Lower leg skin (tissue), 4 donors: ENCODE measurements around the gene EMC9. TPM values are rescaled to one million over a fixed set of nuclear protein-coding genes. Genes with fewer than 3 reads are reported as not detected.

Experiments used
- DNase-seq, 2 donors: peaks; one replicate each; pipeline ENCODE4 v3.0.0-alpha.2; 2019; ENCODE audit warnings: low spot score in 2 of 2
- H3K4me3 ChIP-seq: fragments of 200-600 bp; sonication (generic); 2 replicates; pipeline ENCODE4 v1.5.1; 2017; ENCODE audit warnings: mild to moderate bottlenecking, low read depth; ENCODE audit not compliant: poor library complexity, severe bottlenecking
- CTCF ChIP-seq, 3 donors: fragments of 450-650 bp; IDR thresholded peaks; one replicate each; pipeline ENCODE4 v1.5.1; 2016; ENCODE audit warnings: antibody characterized with exemption in 3 of 3, mild to moderate bottlenecking in 3 of 3, moderate library complexity in 2 of 3
- POLR2A ChIP-seq, 2 donors: fragments of 450-650 bp; IDR thresholded peaks; one replicate each; pipeline ENCODE4 v1.6.1; 2016 to 2017; ENCODE audit warnings: antibody characterized with exemption in 2 of 2, mild to moderate bottlenecking in 1 of 2, moderate library complexity in 1 of 2
- WGBS, 2 donors: methylation state at CpG; one replicate each; pipeline ENCODE4 v1.1.5; 2018; 5-methylcytosine and 5-hydroxymethylcytosine counted together
- intact Hi-C: fragments of 100-400 bp; cut with DNase I; formaldehyde crosslinking; loops from one replicate; pipeline ENCODE4 v1.15.0; 2023; ENCODE audit warnings: low total_unique reads
- microRNA-seq, 2 donors: library from miRNA; unstranded; fragments of <30 nt; microRNA quantifications; one replicate each; pipeline ENCODE4, GENCODE V29; 2016; ENCODE audit warnings: borderline replicate concordance in 2 of 2, borderline number of aligned reads in 1 of 2
- total RNA-seq, 4 donors: library from RNA; depleted of rRNA; stranded (reverse); fragments of >200 nt; gene quantifications; one replicate each; pipeline ENCODE4 v1.1.0, GENCODE V29; 2016

EMC9 gene
- total RNA-seq, 4 donors from 2014 or later = 13.3 to 21.8 (median 20.6) TPM

DNA sequence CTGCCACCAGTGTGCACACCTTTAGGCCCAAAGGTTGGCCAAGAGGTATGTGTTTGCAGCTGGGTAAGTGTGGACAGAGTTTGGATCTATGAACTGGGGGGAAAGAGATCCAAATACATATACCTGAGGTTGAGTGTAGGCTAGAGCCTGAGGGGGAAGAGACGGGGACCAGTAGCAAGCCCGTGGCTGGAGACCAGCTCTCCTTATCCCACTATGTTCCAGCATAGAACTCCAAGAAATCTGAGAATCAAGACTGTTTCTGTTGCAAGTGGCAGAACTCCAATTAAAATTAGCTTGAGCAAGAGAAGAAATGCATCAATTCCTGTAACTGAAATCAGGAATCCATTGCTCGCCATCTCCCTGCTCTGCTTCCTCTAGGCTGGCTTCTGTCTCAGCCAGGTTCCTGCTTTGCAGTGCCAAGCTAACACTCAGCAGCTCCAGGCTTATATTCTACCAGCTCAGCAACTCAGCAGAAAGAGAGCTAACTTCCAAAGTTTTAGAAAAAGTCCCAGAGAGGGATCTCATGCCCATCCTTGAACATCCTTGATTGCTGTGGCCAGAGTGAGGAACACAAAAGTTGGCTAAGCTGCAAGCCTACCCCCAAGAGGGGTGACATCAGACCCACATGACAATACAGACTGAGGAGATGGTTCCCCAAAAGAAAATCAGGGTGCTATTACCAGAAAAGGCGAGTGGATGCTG is 48.7 kb downstream of the EMC9 start:
- intact Hi-C loops = loop anchor here (10.0 kb wide), 1 partner anchor 78 kb away; no protein-coding TSS in a partner anchor
- TF ChIP-seq CTCF (IDR thresholded peaks at IDR 0.05) = no peak
- no peak for TF ChIP-seq POLR2A (IDR thresholded peaks at IDR 0.05)
- no peak overlapping the region for H3K4me3 ChIP-seq
- no peak for DNase-seq
- 70 to 81% methylated on average over 4 of the region's 4 CpGs for WGBS, 2 donors

DNA sequence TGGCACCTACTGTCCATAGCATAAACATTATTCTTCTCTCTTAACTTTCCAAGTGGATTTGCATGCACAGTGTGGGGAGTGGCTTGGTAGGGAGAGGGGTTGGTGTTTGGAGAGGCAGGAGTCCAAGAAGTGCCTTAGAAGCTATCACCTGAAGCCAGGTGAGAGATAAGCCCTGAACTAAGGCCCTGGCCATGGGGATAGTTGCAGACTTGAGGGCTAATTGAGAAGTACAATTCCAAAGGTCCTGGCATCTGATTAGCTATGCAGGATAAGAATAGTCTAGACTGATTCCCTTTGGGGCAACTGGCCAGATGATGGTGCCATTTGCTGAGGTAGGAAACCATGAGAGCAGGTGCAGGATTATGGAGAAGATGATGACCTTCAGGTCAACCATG is 49.3 kb downstream of the EMC9 start:
- intact Hi-C loops = loop anchor here (10.0 kb wide), 1 partner anchor 77 kb away; no protein-coding TSS in a partner anchor
- DNase-seq = no peak
- TF ChIP-seq CTCF (IDR thresholded peaks at IDR 0.05) (no peak), POLR2A (IDR thresholded peaks at IDR 0.05) (no peak)
- no peak overlapping the region for H3K4me3 ChIP-seq

DNA sequence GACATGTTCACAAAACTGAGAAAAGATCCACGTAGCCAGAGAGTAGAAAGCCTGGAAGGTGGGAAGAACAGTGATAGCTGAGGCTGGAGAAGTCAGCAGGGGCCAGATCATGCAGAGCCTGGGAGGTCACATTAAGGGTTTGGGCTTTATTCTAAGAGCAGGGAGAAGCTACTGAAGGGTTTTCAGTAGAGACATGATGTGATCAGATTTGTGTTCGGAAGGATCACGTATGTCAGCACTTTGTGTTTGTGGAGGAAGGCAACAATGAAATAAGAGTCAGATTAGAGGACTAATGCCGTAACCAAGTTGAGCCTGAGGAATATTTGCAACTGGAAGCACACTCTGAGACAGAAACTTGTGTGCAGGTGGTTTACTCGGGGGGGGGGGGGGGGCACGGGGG is 51.5 kb downstream of the EMC9 start:
- WGBS, 2 donors = 84 to 90% methylated on average over 6 of the region's 6 CpGs
- intact Hi-C loops = loop anchor here (10.0 kb wide), 1 partner anchor 75 kb away; no protein-coding TSS in a partner anchor
- TF ChIP-seq POLR2A (IDR thresholded peaks at IDR 0.05) (no peak), CTCF (IDR thresholded peaks at IDR 0.05) (no peak)
- no peak overlapping the region for H3K4me3 ChIP-seq
- DNase-seq = no peak

Small RNA genes lying within 50 kb of the gene (microRNA-seq; reads per million reads assigned to microRNA genes)
- gene MIR7703 = 0 reads per million in 2 donors

Other genes starting within 250 kb of the EMC9 start
- gene DHRS4, start 187.8 kb downstream of the EMC9 start, total RNA-seq = 10 to 100 TPM; 29.9 to 54.0 (median 38.9) TPM
- 10 to 100 TPM; 15.8 to 40.4 (median 23.3) TPM for gene DHRS4L2, start 152.7 kb downstream of the EMC9 start, total RNA-seq
- 1 to 10 TPM; 2.8 to 7.6 (median 5.2) TPM for gene CARMIL3, start 89.6 kb downstream of the EMC9 start, total RNA-seq
- under 1 TPM in 1 of 4 donors, not detected in 3; 0.39 TPM for gene CPNE6, start 70.0 kb downstream of the EMC9 start, total RNA-seq
- 10 to 100 TPM; 15.4 to 29.0 (median 21.0) TPM for gene PCK2, start 47.3 kb downstream of the EMC9 start, total RNA-seq
- 100 to 1,000 TPM in 1 of 4 donors, 10 to 100 TPM in 3; 53.3 to 134 (median 64.3) TPM for gene DCAF11, start 26.8 kb downstream of the EMC9 start, total RNA-seq
- 1 to 10 TPM in 2 of 4 donors, under 1 TPM in 1, not detected in 1; 0.52 to 2.4 (median 2.2) TPM for gene NRL, start 26.6 kb downstream of the EMC9 start, total RNA-seq
- 1 to 10 TPM in 2 of 4 donors, under 1 TPM in 1, not detected in 1; 0.61 to 1.3 (median 1.0) TPM for gene FITM1, start 10.9 kb downstream of the EMC9 start, total RNA-seq
- 100 to 1,000 TPM in 3 of 4 donors, 10 to 100 TPM in 1; 81.3 to 125 (median 114) TPM for gene PSME1, start 5.4 kb downstream of the EMC9 start, total RNA-seq
- 10 to 100 TPM; 23.2 to 50.2 (median 31.2) TPM for gene PSME2, start 5.0 kb upstream of the EMC9 start, total RNA-seq
- 10 to 100 TPM; 53.1 to 98.6 (median 77.3) TPM for gene RNF31, start 5.9 kb upstream of the EMC9 start, total RNA-seq
- gene IRF9, start 19.7 kb upstream of the EMC9 start, total RNA-seq = 10 to 100 TPM; 36.1 to 54.1 (median 44.2) TPM
- gene REC8, start 30.5 kb upstream of the EMC9 start, total RNA-seq = 1 to 10 TPM; 1.2 to 7.1 (median 2.4) TPM
- 10 to 100 TPM; 25.1 to 40.0 (median 32.6) TPM for gene IPO4, start 47.2 kb upstream of the EMC9 start, total RNA-seq
- gene TM9SF1, start 53.9 kb upstream of the EMC9 start, total RNA-seq = 10 to 100 TPM; 44.6 to 64.4 (median 52.9) TPM
- not detected for gene TSSK4, start 64.1 kb upstream of the EMC9 start, total RNA-seq
- 10 to 100 TPM; 50.3 to 99.6 (median 68.1) TPM for gene CHMP4A, start 71.9 kb upstream of the EMC9 start, total RNA-seq
- 10 to 100 TPM in 3 of 4 donors, 1 to 10 TPM in 1; 9.7 to 12.2 (median 10.7) TPM for gene MDP1, start 74.5 kb upstream of the EMC9 start, total RNA-seq
- 100 to 1,000 TPM in 3 of 4 donors, 10 to 100 TPM in 1; 68.0 to 153 (median 107) TPM for gene NEDD8, start 90.8 kb upstream of the EMC9 start, total RNA-seq
- 10 to 100 TPM; 39.0 to 57.2 (median 49.0) TPM for gene GMPR2, start 91.3 kb upstream of the EMC9 start, total RNA-seq
- gene TINF2, start 101.0 kb upstream of the EMC9 start, total RNA-seq = 10 to 100 TPM; 52.5 to 70.9 (median 60.0) TPM
- gene TGM1, start 121.6 kb upstream of the EMC9 start, total RNA-seq = 100 to 1,000 TPM; 160 to 283 (median 235) TPM
- gene RABGGTA, start 130.0 kb upstream of the EMC9 start, total RNA-seq = 10 to 100 TPM; 35.5 to 69.4 (median 44.7) TPM
- 100 to 1,000 TPM in 1 of 4 donors, 10 to 100 TPM in 3; 55.0 to 112 (median 90.6) TPM for gene DHRS1, start 158.2 kb upstream of the EMC9 start, total RNA-seq
- 10 to 100 TPM; 13.8 to 20.4 (median 17.6) TPM for gene NOP9, start 158.3 kb upstream of the EMC9 start, total RNA-seq
- gene CIDEB, start 166.4 kb upstream of the EMC9 start, total RNA-seq = 10 to 100 TPM; 10.6 to 29.8 (median 25.1) TPM
- 100 to 1,000 TPM in 3 of 4 donors, 10 to 100 TPM in 1; 88.1 to 173 (median 147) TPM for gene LTB4R2, start 168.5 kb upstream of the EMC9 start, total RNA-seq
- gene LTB4R, start 169.9 kb upstream of the EMC9 start, total RNA-seq = 100 to 1,000 TPM in 1 of 4 donors, 10 to 100 TPM in 3; 58.9 to 118 (median 70.9) TPM
- gene ADCY4, start 193.5 kb upstream of the EMC9 start, total RNA-seq = 10 to 100 TPM in 3 of 4 donors, 1 to 10 TPM in 1; 6.7 to 22.8 (median 16.5) TPM
- 10 to 100 TPM in 1 of 4 donors, 1 to 10 TPM in 3; 6.3 to 18.0 (median 7.2) TPM for gene RIPK3, start 198.4 kb upstream of the EMC9 start, total RNA-seq
- 10 to 100 TPM in 3 of 4 donors, 1 to 10 TPM in 1; 8.3 to 26.1 (median 14.0) TPM for gene NFATC4, start 226.6 kb upstream of the EMC9 start, total RNA-seq